A172 (cell line): ENCODE data around the gene EVL. TPM values are rescaled to one million over a fixed set of nuclear protein-coding genes. Genes with fewer than 3 reads are reported as not detected.
"Not testable (repeated sequence)": the region's sequence is repeated elsewhere in the genome, so short reads cannot be mapped to it uniquely, and the experiment has no call there.

Experiments used
- DNase-seq: peaks from one replicate; pipeline ENCODE4 v3.0.0-alpha.2; 2015; ENCODE audit warnings: low spot score
- total RNA-seq: library from RNA; depleted of rRNA; stranded (reverse); fragments of >200 nt; shearing (Covaris generic); gene quantifications from 2 replicates; pipeline ENCODE4 v1.2.3, GENCODE V29; 2014; rRNA removed

EVL gene, protein sequence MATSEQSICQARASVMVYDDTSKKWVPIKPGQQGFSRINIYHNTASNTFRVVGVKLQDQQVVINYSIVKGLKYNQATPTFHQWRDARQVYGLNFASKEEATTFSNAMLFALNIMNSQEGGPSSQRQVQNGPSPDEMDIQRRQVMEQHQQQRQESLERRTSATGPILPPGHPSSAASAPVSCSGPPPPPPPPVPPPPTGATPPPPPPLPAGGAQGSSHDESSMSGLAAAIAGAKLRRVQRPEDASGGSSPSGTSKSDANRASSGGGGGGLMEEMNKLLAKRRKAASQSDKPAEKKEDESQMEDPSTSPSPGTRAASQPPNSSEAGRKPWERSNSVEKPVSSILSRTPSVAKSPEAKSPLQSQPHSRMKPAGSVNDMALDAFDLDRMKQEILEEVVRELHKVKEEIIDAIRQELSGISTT
- 9.5 and 12.4 TPM in 2 replicates for total RNA-seq

- no peak for DNase-seq
These were observed at the start of gene EVL for GRCh38 chr14:100065111-100065871. Gene EVL (plus strand): TSS chr14:100065422. CDS start chr14:100065501, 79 bp downstream.

GRCh38 chr14:100017553-100017952 lies 47.7 kb upstream of the EVL start:
- DNase-seq = no peak

DNA sequence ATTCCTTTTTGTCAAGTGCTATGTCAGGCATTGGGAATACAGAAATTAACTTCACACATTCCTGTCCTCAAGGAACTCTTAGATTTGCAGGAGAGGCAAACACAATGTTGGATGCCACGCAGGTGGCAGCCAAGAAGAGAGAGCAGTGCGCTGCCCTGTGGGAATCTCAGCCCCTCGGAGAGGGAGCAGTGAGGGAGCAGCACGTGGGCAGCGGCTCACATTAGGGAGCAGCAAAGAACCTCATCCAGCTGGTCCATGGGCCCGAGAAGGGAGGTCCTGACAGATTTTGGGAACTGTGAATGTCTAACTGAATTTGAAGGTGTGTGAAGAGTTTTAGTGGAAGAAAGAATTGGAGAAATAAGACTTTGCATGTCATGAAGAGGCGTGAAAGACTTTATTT lies 47.2 kb upstream of the EVL start:
- DNase-seq = no peak

DNA sequence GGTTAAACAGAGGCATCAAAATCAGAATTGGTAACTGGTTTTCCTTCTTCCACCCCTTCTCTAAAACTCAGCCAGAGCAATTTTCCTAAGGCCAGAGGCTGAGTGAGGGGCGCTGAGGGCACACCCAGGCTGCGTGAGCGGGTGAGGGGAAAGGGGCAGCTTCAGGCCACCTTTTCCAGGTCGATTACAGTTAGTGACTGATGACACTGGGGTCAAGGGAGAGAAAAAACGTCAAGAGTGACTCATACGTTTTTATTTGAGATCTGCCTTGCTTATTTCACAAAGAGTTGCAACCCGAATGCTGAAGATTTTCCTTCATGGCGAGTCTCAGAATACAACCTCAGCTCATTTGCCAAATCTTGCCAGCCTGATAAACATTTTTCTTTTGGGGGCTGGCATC lies 46.7 kb upstream of the EVL start:
- no peak for DNase-seq

- DNase-seq = no peak
These were observed 46.0 kb upstream of the EVL start for GRCh38 chr14:100019156-100019744.

GRCh38 chr14:100020629-100021028 lies 44.6 kb upstream of the EVL start:
- no peak for DNase-seq

GRCh38 chr14:100022772-100023451 lies 42.3 kb upstream of the EVL start:
- DNase-seq = peak; percentile 43

DNA sequence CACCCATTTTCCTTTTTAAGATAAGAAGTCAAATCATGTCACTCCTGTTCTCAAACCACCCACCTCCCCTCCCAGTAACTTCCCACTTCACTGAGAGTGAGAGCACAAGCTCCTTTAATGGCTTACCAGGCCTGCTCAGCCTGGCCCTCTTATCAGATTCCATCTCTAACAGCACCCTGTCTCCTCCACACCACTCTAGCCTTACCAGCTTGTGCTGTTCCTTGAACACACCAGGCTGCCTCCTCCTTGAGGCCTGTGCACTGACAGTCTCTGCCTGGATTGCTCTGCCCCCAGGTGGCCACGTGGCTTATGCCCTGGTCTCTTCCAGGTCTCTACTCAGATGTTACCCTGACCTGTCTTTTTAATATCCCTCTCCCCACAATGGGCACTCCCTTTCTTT lies 40.1 kb upstream of the EVL start:
- DNase-seq = peak; percentile 13

GRCh38 chr14:100027771-100028490 lies 37.3 kb upstream of the EVL start:
- no peak for DNase-seq

- no peak for DNase-seq
These were observed 36.1 kb upstream of the EVL start for GRCh38 chr14:100028990-100029677.

- not testable (repeated sequence) for DNase-seq
These were observed 35.2 kb upstream of the EVL start for GRCh38 chr14:100030006-100030405.

- peak; percentile 50 for DNase-seq
These were observed 34.6 kb upstream of the EVL start for GRCh38 chr14:100030452-100031153.

GRCh38 chr14:100031506-100032281 lies 33.5 kb upstream of the EVL start:
- DNase-seq = peak; percentile 95

- DNase-seq = no peak
These were observed 32.5 kb upstream of the EVL start for GRCh38 chr14:100032738-100033137.

GRCh38 chr14:100033347-100034075 lies 31.7 kb upstream of the EVL start:
- no peak for DNase-seq

- no peak for DNase-seq
These were observed 30.8 kb upstream of the EVL start for GRCh38 chr14:100034468-100034867.

DNA sequence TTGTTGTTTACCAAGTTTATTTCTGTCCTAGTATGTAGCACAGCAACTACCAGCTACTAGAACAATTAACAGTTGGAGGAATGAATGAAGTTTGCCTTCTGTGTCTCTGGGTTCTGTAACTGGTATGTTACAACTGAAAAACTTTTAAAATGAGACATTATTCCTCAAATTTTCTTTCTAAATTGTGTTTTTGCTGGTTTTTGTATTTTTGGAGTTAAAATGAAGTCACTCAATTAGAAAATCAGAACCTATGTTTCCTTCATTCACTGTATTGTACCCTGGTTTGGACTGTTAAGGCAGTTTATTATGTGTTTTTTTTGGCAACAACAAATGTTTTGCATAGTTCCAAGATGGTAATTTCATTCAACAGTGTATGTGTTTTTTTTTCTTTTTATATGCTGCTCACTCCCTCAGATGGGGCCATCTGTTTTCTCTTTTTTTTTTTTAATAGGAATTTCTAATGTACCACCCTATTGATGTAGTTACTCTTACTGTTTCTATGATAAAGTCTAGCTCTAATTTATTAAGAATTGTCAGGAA lies 30.2 kb upstream of the EVL start:
- DNase-seq = no peak

DNA sequence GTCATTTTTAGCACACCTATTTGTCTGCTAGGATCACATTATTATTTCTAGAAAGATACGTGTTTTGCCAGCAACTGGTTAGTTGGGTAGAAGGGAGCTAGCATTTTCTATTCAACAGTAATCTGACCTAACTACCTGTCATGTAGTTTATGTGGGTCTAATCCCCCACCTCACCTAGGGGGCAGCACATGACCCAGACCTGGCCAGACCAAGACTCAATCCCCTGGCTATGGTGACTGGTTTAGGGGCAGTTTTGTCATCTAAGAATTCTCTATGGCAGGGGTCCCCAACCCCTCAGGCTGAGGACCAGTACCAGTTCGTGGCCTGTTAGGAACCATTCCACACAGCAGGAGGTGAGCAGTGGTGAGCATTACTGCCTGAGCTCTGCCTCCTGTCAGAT lies 29.5 kb upstream of the EVL start:
- no peak for DNase-seq
